Right lobe of liver (tissue), 4 donors: ENCODE data around the gene MYLK4.

Experiments used
- POLR2A ChIP-seq: fragments of 450-650 bp; IDR thresholded peaks from one replicate; pipeline ENCODE4 v1.6.1; 2017; ENCODE audit warnings: antibody characterized with exemption, mild to moderate bottlenecking
- TF ChIP-seq, protein P1 (sequence below), 4 donors: fragments of 200-600 bp in 3 of 4; fragments of 450-650 bp in 1 of 4; IDR thresholded peaks; one replicate each; pipeline versions ENCODE4 v1.5.1 to v1.8.0; 2016 to 2022; ENCODE audit warnings: antibody characterized with exemption in 4 of 4, mild to moderate bottlenecking in 2 of 4
- donor health status: DM: no; HTN: no; CAD: no.
- donor health status: DM: no; HTN: no; CAD: no.
- donor health status: DM: no; HTN: yes; CAD: no.

DNA sequence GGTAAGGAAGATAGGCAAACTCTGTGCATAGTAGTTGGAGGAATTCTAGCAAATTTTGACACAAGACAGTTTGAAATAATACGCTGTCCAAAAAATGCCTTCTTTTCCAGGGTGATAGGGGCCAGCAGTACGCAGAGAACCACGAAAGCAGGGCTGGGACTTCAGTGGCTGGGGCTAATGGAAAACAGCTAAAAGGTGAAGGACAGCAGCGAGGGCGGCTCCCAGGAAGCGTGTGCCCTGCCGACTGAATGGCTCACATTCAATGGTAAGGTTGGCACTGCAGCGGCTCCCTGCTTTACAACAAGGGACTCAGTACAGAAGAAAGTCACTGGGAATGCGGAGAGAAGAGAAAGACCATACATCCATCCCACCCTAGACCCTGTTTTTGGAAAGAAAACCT lies 131.1 kb downstream of the MYLK4 start:
- TF ChIP-seq, protein P1, sequence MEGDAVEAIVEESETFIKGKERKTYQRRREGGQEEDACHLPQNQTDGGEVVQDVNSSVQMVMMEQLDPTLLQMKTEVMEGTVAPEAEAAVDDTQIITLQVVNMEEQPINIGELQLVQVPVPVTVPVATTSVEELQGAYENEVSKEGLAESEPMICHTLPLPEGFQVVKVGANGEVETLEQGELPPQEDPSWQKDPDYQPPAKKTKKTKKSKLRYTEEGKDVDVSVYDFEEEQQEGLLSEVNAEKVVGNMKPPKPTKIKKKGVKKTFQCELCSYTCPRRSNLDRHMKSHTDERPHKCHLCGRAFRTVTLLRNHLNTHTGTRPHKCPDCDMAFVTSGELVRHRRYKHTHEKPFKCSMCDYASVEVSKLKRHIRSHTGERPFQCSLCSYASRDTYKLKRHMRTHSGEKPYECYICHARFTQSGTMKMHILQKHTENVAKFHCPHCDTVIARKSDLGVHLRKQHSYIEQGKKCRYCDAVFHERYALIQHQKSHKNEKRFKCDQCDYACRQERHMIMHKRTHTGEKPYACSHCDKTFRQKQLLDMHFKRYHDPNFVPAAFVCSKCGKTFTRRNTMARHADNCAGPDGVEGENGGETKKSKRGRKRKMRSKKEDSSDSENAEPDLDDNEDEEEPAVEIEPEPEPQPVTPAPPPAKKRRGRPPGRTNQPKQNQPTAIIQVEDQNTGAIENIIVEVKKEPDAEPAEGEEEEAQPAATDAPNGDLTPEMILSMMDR (IDR thresholded peaks at IDR 0.05) = no peak
- TF ChIP-seq POLR2A = no peak
